Sigmoid colon (tissue), 7 donors: ENCODE measurements around the gene RPL37A. TPM values are rescaled to one million over a fixed set of nuclear protein-coding genes. Genes with fewer than 3 reads are reported as not detected.

Experiments
- DNase-seq: peaks from one replicate; pipeline ENCODE4 v3.0.0-alpha.2; 2019
- H3K27ac ChIP-seq, 4 donors: fragments of 200-600 bp; sonication (generic); one replicate each; pipeline ENCODE4 v1.5.1; 2016 to 2019; ENCODE audit warnings: mild to moderate bottlenecking in 1 of 4
- H3K27me3 ChIP-seq, 3 donors: fragments of 200-600 bp; sonication (generic); one replicate each; pipeline ENCODE4 v1.5.1; 2019; ENCODE audit warnings: mild to moderate bottlenecking in 1 of 3
- H3K36me3 ChIP-seq, 4 donors: fragments of 200-600 bp; sonication (generic); one replicate each; pipeline ENCODE4 v1.5.1; 2016 to 2019
- H3K4me1 ChIP-seq, 4 donors: fragments of 200-600 bp; sonication (generic); one replicate each; pipeline ENCODE4 v1.5.1; 2017 to 2019
- H3K4me3 ChIP-seq, 4 donors: fragments of 200-600 bp; sonication (generic); one replicate each; pipeline ENCODE4 v1.5.1; 2017 to 2019; ENCODE audit warnings: mild to moderate bottlenecking in 2 of 4, moderate library complexity in 1 of 4
- H3K9me3 ChIP-seq, 4 donors: fragments of 200-600 bp in 3 of 4; sonication (generic) in 3 of 4; one replicate each; pipeline versions ENCODE4 v1.5.1 to v1.6.1; 2013 to 2019
- EP300 ChIP-seq, 4 donors: sonication (generic); formaldehyde crosslinking; IDR thresholded peaks; one replicate each; pipeline ENCODE4 v1.6.1; 2017; ENCODE audit warnings: antibody characterized with exemption in 4 of 4
- POLR2A ChIP-seq, 2 donors: fragments of 450-650 bp; IDR thresholded peaks; one replicate each; pipeline ENCODE4 v1.6.1; 2016; ENCODE audit warnings: antibody characterized with exemption in 2 of 2, mild to moderate bottlenecking in 2 of 2, moderate library complexity in 2 of 2
- POLR2AphosphoS5 ChIP-seq, 4 donors: sonication (generic); formaldehyde crosslinking; IDR thresholded peaks; one replicate each; pipeline ENCODE4 v1.6.1; 2017; ENCODE audit warnings: antibody characterized with exemption in 4 of 4
- WGBS, 2 donors: extraction: QIAGEN DNeasy Blood & Tissue Kit; methylation state at CpG; one replicate each; pipeline ENCODE4 v1.1.7; 2013; 5-methylcytosine and 5-hydroxymethylcytosine counted together
- intact Hi-C: fragments of 100-400 bp; cut with DNase I; formaldehyde crosslinking; loops from one replicate; pipeline ENCODE4 v1.15.1; 2023
- polyA plus RNA-seq, 3 donors: library from polyadenylated mRNA; stranded (reverse); fragments of 200-250 nt; gene quantifications; one replicate each; pipeline ENCODE4 v1.2.3, GENCODE V29; 2013
- total RNA-seq, 4 donors: library from RNA; depleted of rRNA; stranded (reverse); fragments of >200 nt; gene quantifications; one replicate each; pipeline ENCODE4 v1.1.0, GENCODE V29; 2016
- TF ChIP-seq, protein P1 (sequence below), 4 experiments: fragments of 450-650 bp in 3 of 4; fragments of 200-600 bp in 1 of 4; IDR thresholded peaks; one replicate each; pipeline ENCODE4 v1.5.1; 2016 to 2019; ENCODE audit warnings: antibody characterized with exemption in 4 of 4, mild to moderate bottlenecking in 3 of 4, moderate library complexity in 2 of 4
- donor health status: healthy with polysubstance abuse.
- donor health status: Bipolar disorder and iron deficiency.
- donor health status: healthy.

RPL37A gene
- total RNA-seq (1,000 to 10,000 TPM in 3 of 4 donors, 100 to 1,000 TPM in 1; 991 to 2,007 (median 1,382) TPM), polyA plus RNA-seq (1,000 to 10,000 TPM; 3,342 to 6,789 (median 3,480) TPM)

DNA sequence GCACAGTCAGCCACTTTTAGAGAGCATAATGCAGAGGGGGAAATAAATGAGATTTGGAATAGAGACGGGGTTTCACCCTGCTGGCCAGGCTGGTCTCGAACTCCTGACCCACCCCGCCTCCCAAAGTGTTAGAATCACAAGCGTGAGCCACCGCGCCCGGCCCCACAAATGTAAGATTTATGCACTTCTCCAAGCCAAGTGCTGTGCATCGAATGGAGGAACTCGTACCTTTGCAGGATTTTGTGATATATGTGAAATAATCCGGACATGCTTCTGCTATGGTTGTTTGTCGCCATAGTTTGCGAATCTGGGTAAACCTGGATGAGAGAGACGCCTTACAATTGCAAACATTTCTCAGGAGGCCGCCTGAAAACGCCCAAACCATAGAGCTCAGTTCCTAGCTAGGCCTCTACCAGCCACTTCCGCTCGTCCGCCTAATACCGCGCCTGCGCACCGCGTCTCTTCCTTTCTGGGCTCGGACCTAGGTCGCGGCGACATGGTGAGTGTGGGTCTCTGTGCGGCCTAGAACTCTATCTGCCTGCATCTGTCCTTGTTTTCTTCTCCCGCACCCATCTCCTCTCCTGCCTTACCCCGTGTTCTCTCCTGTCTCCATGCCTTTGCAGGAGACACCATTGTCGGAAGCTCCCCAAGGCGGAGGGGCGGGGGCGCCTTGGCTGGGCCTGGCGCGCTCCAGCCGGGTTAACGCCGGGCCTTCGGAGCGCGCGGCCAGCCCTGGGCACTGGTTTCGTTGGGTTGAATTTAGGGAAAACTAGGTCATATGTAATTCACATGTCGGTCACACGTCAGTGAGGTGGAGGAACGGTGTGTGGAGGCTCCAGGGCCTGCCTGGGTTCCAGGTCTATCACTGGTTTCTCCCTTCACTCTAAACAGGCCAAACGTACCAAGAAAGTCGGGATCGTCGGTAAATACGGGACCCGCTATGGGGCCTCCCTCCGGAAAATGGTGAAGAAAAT lies at the start of gene RPL37A:
Gene RPL37A, plus strand, starts transcription at position 466 of the 974 bp plus-strand sequence. Its CDS starts 31 bp downstream, at position 497.
- 1 to 2% methylated on average over 54 of the region's 54 CpGs for WGBS, 2 donors

DNA sequence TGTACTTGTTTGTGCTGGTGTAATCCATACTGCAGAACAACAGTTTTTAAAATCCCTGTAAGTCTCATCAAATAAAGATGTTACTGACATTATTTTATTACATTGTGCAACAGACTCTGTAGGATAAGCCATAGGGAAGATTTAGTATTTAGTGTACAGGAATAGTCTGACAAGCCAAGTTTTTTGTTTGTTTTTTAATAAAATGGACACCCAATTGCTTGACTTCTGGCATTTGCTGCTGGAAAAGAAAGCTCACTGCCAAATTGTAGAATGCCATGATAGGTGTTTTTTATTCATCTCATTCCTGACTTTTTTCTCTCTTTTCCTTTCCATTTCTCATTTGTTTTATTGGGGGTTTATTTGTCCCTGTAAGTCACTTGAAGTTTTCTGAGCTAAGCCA lies 48.3 kb upstream of the RPL37A start:
- TF ChIP-seq, protein P1, sequence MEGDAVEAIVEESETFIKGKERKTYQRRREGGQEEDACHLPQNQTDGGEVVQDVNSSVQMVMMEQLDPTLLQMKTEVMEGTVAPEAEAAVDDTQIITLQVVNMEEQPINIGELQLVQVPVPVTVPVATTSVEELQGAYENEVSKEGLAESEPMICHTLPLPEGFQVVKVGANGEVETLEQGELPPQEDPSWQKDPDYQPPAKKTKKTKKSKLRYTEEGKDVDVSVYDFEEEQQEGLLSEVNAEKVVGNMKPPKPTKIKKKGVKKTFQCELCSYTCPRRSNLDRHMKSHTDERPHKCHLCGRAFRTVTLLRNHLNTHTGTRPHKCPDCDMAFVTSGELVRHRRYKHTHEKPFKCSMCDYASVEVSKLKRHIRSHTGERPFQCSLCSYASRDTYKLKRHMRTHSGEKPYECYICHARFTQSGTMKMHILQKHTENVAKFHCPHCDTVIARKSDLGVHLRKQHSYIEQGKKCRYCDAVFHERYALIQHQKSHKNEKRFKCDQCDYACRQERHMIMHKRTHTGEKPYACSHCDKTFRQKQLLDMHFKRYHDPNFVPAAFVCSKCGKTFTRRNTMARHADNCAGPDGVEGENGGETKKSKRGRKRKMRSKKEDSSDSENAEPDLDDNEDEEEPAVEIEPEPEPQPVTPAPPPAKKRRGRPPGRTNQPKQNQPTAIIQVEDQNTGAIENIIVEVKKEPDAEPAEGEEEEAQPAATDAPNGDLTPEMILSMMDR (IDR thresholded peaks at IDR 0.05) = no peak
- TF ChIP-seq POLR2AphosphoS5 (IDR thresholded peaks at IDR 0.05) (no peak), POLR2A (IDR thresholded peaks at IDR 0.05) (no peak), EP300 (IDR thresholded peaks at IDR 0.05) (no peak)
- no peaks in the 10 kb centered on the region for H3K27me3 ChIP-seq
- no peak for DNase-seq
- peaks cover 12 to 100% (median 49%) of the 10 kb centered on the region in 4 donors for H3K36me3 ChIP-seq
- H3K4me3 ChIP-seq = no peak overlapping the region
- H3K9me3 ChIP-seq = no peaks in the 10 kb centered on the region
- no peak overlapping the region for H3K27ac ChIP-seq
- no peaks in the 10 kb centered on the region for H3K4me1 ChIP-seq
- intact Hi-C loops = no loop called here

More for the DNA sequence above, at the start of gene RPL37A:
- Histone ChIP-seq H3K4me3 (peak within 1 kb of the TSS; percentile 61 to 83 (median 74)), H3K36me3 (peaks cover 16 to 43% (median 34%) of the 10 kb centered on the region in 4 donors), H3K4me1 (peaks cover 0 to 51% (median 31%) of the 10 kb centered on the region in 4 donors), H3K9me3 (no peaks in the 10 kb centered on the region), H3K27me3 (no peaks in the 10 kb centered on the region), H3K27ac (peak within 1 kb of the TSS; percentile 82 to 88 (median 86))
- peak; percentile 95 for DNase-seq
- TF ChIP-seq, protein P1 (IDR thresholded peaks at IDR 0.05) = no peak
- TF ChIP-seq POLR2A (IDR thresholded peaks at IDR 0.05) = peak; percentile 91 to 93
- no peak for TF ChIP-seq EP300 (IDR thresholded peaks at IDR 0.05)
- TF ChIP-seq POLR2AphosphoS5 (IDR thresholded peaks at IDR 0.05) = peak; percentile 97 to 99 (median 98)
- intact Hi-C loops = no loop called here

DNA sequence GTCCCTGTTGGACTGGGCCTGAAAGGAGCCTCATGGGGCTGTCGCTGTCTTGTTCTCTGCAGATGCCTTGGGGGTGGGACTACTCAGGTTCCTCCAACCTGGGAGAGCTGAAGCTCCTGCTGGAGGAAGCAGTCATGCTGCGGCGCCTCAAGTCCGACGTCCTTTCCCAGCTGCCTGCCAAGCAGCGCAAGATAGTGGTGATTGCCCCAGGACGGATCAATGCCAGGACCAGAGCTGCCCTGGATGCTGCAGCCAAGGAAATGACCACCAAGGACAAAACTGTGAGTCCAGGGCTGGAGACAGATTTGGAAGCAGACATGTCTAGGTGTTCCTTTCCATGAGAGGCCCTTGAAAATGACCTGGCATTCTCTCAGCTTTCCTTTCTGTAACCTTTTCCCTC lies 47.9 kb upstream of the RPL37A start:
- H3K27me3 ChIP-seq = no peaks in the 10 kb centered on the region
- intact Hi-C loops = no loop called here
- H3K4me3 ChIP-seq = no peak overlapping the region
- H3K9me3 ChIP-seq = no peaks in the 10 kb centered on the region
- peaks cover 13 to 100% (median 49%) of the 10 kb centered on the region in 4 donors for H3K36me3 ChIP-seq
- WGBS, 2 donors = 97 to 99% methylated on average over 7 of the region's 7 CpGs
- no peaks in the 10 kb centered on the region for H3K4me1 ChIP-seq
- no peak for DNase-seq
- TF ChIP-seq, protein P1 (IDR thresholded peaks at IDR 0.05) = no peak
- no peak for TF ChIP-seq POLR2AphosphoS5 (IDR thresholded peaks at IDR 0.05)
- TF ChIP-seq POLR2A (IDR thresholded peaks at IDR 0.05) = no peak
- TF ChIP-seq EP300 (IDR thresholded peaks at IDR 0.05) = no peak
- H3K27ac ChIP-seq = no peak overlapping the region

DNA sequence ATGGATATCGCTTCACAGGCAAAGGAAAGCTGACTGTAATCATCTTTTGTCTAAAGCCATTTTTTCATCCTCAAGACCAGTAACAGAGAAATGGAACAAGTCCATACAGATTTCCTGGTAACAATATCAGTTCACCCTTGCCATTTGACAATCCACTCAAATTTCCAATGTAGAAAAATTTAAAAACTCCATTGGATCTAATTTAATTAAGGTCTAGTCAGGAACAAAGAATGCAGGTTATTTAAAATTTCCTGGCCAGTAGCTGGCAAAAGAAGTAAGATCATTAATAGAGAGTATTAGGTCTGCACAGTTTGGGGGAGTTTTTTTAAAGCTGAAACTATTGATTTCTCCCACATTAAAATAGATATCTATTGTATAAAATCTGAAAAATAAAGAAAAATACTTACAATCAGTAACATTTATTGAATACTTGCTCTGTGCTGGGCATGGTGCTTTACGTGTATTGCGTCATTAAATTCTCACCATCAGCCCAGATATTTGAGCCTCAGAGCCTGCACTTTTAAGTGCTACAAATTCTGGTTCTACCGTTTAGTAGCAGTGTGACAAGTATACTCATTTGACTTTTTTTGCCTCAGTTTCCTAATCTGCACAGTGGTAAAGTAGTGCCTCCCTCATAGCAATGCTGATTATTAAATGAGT lies 44.6 kb upstream of the RPL37A start:
- Histone ChIP-seq H3K36me3 (peaks cover 9 to 68% (median 30%) of the 10 kb centered on the region in 4 donors), H3K4me3 (no peak overlapping the region), H3K27ac (no peak overlapping the region), H3K27me3 (no peaks in the 10 kb centered on the region), H3K9me3 (no peaks in the 10 kb centered on the region), H3K4me1 (no peaks in the 10 kb centered on the region)
- intact Hi-C loops = no loop called here
- no peak for TF ChIP-seq EP300 (IDR thresholded peaks at IDR 0.05)
- TF ChIP-seq POLR2AphosphoS5 (IDR thresholded peaks at IDR 0.05) = no peak
- TF ChIP-seq POLR2A (IDR thresholded peaks at IDR 0.05) = no peak
- TF ChIP-seq, protein P1 (IDR thresholded peaks at IDR 0.05) = no peak
- DNase-seq = no peak
- 97 to 100% methylated on average over 4 of the region's 4 CpGs for WGBS, 2 donors
